Panc1 (cell line): ENCODE data around the gene CKAP4.

Experiments
- CTCF ChIP-seq: fragments of 450-650 bp; IDR thresholded peaks from 2 replicates; pipeline ENCODE4 v1.5.1; 2017; ENCODE audit warnings: mild to moderate bottlenecking
- POLR2AphosphoS5 ChIP-seq: IDR thresholded peaks from 2 replicates; pipeline ENCODE4 v1.6.1; 2012; ENCODE audit warnings: mild to moderate bottlenecking, low read depth, low read length, moderate library complexity
- REST ChIP-seq, 2 experiments: IDR thresholded peaks; 2 replicates each; pipeline ENCODE4 v1.6.1; 2011 to 2012; ENCODE audit warnings: low read depth in 2 of 2, control low read depth in 1 of 2, low read length in 1 of 2, mild to moderate bottlenecking in 1 of 2, moderate library complexity in 1 of 2; ENCODE audit not compliant: insufficient read depth in 1 of 2
- TCF7L2 ChIP-seq: IDR thresholded peaks from 2 replicates; pipeline ENCODE4 v1.6.1; 2011; ENCODE audit warnings: mild to moderate bottlenecking, low read depth, low read length, inconsistent platforms

- TF ChIP-seq CTCF (no peak), POLR2AphosphoS5 (no peak), REST (IDR thresholded peaks at IDR 0.05; ENCODE audit: insufficient read depth in 1 of 2, low read depth in 2 of 2, low read length in 1 of 2) (no peak), TCF7L2 (no peak)
Observed at GRCh38 chr12:106274575-106275121, 26.8 kb upstream of the CKAP4 start.
